HG02763 (cell line): ENCODE measurements around the gene GATA2.

Source experiments
- ATAC-seq: cut with Tn5 transposase; IDR thresholded peaks from one replicate; pipeline ENCODE4 v1.9.1; 2021; ENCODE audit warnings: mild to moderate bottlenecking, moderate library complexity; ENCODE audit not compliant: unreplicated experiment

GATA2 gene

DNA sequence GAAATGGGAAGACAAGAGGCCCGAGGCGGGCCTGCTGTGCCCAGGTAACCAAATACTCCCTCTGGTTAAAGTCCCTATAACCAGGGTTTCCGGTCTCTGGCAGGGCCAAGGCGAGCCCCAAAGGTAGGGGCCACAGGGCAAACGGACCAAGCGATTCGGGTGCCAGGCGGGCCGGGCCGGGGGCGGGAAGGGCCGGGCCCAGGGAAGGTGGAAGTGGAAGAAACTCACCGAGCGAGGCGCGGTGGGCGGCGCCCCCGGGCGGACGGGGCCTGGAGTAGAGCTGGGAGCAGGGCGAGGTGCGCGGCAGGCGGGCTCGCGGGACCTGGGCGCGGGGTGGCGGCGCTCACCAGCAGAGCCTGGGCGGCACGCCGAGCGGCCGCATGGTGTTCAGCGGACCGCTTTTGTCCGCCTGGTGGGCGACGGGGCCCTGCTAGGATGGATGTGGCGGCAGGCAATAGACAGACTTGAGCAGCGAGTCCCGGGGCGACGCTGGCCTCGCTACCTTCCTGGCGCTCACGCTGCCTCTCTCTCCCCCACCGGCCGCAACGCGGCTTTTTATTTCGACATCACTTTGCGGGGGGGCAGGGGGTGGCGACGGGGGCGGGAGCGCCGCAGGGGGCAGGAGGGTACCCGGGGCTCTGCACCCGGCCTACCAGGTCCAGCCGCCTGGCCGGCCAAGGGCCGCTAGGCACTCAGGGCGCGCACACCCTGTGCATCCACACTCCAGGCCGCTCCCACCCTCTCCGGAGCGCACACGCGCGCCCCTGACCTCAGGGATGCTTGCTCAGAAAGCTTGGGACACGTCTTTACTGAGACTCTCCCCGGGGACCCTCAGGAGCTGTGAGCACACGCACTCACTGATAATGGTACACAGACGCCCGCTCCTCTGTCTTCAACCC lies at the start of gene GATA2:
Gene GATA2 (minus strand): TSS at position 531 of the 899 bp plus-strand sequence. CDS start 6,170 bp downstream, outside the sequence.
- no peak for ATAC-seq

DNA sequence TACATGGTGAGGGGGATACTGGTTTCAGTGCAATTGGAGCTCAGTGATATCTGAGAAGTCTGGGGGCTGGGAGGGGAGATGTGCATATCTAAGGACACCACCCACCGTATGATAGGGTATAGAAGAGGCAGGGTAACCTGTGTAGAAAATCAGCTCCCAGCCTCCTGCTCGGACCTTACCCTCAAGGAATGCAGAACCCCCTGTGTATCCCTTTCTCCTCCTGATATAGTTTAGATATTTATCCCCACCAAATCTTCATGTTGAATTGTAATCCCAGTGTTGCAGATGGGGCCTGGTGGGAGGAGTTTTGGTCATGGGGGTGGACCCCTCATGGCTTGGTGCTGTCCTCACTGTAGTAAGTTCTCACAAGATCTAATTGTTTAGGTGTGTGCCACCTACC lies 48.2 kb upstream of the GATA2 start:
- ATAC-seq = no peak

DNA sequence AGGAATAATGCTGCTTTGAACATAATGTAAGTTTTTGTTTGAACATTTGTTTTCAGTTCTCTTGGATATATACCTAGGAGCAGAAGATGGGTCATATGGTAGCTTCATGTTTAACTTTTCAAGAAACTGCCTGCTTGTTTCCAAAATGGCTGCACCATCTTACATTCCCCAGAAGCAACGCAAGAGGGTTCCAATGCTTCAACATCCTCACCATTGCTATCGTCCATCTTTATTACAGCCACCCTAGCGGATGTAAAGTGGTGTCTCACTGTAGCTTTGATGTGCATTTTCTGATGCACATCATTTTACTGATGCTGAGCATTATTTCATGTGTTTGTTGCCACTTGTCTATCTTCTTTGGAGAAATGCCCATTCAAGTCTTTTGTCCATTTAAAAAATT lies 46.4 kb upstream of the GATA2 start:
- ATAC-seq = no peak

- ATAC-seq = no peak
Observed at GRCh38 chr3:128537091-128537703, 44.2 kb upstream of the GATA2 start.

DNA sequence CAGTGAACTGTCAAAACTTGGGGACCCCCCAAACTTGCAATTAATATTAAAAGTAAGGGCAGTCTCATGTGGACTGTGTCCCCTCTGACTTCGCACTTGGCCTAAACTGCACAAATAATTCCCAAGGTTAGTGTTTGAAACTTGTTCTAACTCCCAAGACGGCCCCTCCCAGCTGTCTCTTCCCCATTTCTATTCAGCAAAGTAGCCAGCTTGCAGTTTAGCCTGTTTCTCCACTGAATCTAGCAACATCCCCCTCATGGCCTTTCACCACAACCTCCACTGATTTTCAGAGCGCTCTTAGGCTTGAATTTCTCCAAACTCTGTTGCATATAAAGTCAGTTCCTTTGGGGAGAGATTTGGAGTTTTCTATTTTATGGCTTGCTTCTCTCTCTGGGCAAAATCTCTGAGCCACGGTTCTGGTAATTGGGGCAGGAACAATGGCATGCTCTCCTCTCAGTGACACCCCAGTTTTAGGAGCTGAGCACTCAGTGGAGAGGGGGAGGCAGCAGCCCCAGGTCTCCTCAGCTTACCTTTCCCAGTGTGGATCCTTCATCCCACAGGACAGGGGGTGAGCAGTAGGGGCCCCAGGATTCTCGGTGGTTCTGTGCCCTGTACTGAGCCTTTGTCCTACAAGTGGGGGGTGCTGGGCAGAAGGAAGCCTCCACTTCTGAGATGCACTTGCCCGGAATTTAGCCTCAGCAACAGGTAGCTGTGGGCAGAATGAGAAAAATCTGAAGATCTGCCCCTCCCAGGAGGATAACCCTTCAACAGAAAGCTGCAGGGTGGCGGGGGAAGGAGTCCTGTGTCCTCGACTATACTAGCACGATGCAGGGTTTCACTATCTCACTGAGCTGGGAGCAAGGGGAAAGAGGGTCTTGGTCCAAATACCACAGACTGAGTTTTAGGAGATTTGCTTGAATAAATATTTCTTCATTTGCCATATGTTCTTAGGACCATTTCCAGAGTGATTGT lies 39.3 kb upstream of the GATA2 start:
- ATAC-seq = no peak

GRCh38 chr3:128524374-128525299 lies 31.6 kb upstream of the GATA2 start:
- no peak for ATAC-seq

DNA sequence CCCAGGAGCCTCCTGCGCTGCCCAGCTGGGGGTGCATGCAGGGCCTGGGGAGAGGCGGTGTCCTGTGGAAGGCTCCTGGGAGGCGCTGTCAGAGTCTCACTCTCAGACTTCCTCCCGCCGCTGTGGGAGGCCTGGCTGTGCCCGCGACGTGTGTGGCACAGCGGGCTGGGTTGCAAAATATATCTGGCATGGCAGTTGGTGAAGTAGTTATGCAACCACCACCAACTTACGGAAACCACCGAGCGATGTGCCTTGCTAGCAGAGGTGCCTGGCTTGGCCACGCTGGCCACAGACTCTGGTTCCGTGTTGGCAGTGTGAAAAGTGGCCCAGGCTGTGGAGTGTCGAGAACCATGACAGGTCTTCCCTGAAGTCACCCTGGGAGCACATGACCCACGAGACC lies 30.6 kb upstream of the GATA2 start:
- no peak for ATAC-seq

GRCh38 chr3:128521715-128522114 lies 28.7 kb upstream of the GATA2 start:
- no peak for ATAC-seq

GRCh38 chr3:128518587-128519490 lies 25.8 kb upstream of the GATA2 start:
- no peak for ATAC-seq

DNA sequence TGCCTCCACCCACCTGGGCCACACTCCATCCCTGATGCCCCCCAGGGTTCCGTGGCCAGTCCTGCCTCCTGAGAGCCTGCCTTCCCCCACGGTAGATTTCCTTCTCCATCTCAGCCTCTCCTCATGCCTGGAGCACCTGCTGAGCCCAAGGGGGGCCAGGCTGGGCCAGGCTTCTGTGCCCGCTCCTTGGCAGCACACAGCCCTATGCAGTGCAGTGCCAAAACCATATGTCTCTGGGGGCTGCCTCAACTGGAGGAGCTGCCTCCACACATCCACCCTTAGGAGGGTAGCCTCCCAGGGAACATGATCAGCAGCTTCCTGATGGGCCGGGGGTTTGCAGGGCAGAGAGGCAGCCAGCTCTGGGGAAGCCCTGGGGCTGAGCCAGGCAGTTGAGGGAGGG lies 24.6 kb upstream of the GATA2 start:
- no peak for ATAC-seq

GRCh38 chr3:128515967-128516366 lies 23.0 kb upstream of the GATA2 start:
- ATAC-seq = no peak

GRCh38 chr3:128508852-128509251 lies 15.9 kb upstream of the GATA2 start:
- no peak for ATAC-seq

DNA sequence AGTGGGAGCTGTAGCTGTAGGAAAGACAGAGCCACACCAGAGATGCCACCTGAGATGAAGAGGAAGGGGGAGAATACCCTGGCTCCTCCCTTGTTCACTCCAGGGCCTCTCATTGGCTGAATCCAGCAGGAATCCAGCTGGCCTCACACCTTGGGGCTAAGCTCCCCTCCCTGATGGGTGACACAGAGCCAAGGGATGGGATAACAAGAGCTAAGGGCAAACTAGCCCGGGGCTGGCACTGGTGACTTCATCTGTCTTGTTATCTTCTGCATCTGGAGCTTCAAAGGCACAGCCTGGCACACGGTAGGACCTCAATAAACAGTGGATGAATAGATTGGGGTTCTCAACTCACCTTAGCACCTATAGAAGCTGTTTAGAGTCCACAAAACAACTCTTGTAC lies 13.8 kb upstream of the GATA2 start:
- ATAC-seq = no peak

DNA sequence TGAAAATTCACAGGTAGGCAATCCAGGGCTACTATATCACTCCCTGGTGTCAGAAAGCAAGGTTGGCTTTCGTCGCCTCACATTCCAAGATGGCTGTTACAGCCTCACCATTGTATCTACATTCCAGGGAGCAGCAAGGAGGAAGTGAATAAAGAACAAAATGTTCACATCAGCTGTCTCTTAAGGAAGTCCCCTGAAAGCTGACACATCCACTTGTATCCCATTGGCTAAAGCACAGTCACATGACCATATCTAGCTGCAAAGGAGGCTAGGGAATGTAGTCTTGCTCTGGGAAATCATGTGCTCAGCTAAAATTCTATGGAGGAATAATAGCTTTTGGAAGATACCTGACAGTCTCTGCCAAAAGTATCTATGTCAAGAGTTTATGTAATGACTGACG lies 12.8 kb upstream of the GATA2 start:
- ATAC-seq = no peak

DNA sequence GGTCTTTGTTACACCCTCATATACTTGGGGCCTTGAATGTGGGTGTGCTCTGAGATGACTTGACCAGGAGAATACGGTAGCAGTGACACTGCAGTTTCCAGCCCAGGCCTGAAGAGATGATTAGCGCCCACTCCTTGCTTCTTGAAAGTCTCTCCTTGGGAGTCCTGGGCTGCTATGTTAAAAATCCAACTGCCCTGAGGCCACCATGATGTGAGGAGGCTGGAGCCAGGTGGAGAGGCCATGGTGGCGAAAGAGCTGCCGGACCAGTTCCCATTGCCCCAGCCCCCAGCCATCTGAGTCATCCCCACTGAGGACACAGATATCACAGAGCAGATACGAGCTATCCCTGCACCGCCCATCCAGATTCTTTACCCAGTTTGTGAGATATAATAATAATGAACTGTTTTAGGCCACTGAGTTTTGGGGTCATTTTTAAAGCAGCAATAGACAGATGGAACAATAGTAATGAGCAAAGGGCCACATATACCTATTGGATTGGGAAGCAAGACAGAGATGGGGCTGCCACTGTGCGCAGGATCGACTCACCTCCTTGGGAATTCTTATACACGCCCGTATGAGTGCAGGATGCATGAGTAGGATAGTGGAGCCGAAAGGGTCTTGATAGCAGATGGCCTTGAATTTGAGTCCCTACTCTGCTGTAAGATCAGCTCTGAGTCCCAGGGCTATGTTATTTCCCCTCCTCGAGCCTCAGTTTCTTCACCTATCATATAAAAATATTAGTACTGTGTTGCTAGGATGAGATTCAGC lies 12.1 kb upstream of the GATA2 start:
- ATAC-seq = no peak

DNA sequence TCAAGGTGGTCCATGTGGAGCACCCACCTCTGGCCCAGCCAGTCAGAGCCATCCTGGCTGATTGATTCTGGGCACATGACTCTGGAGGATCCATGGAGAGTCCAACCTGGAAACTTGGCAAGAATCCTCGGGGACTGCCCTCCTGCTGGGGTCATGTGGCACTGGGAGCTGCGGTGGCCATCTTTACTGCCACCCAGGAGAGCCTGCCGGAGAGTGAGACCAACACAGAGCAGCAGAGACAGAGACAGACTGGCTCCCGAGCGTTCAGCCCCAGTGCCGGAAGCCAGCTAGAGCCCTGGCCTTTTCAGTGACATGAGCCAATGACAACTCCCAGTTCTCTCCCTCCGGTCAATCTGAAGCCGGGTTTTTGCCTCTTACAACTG lies 11.5 kb upstream of the GATA2 start:
- no peak for ATAC-seq

DNA sequence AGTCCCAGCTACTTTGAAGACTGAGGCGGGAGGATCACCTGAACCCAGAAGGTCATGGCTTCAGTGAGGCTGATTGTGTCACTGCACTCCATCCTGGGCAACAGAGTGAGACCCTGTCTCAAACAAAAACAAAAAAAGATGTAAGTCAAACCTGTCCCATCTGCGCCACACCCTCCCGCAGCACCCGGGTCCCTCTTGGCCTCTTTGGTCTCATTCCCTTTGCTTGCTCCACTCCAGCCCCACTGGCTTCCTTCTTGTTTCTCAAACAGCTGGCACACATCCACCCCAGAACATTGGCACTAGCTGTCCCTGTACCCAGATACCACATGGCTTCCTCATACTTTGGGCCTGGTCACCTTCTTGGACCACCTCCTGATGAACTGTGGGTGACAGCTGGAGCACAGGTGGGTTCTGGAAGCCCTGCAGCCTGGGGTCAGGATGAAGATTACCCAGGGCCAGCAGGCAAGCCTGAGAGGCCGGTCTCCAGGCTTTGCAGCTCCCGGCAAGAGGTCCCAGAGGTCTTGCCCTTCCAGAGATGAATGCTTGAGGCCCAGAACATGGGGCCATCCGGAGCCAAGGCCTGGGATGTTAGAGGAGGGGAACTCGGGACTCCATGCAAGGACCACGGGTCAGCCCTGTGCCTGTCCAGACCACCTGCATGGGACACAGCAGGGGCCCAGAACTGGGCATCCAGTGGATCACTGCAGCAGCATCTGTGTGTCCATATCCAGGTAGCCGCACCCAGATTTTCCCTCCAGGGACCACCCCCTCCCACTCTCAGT lies 10.9 kb upstream of the GATA2 start:
- ATAC-seq = no peak
